ENCODE results near the gene RASGRF1.

DNA sequence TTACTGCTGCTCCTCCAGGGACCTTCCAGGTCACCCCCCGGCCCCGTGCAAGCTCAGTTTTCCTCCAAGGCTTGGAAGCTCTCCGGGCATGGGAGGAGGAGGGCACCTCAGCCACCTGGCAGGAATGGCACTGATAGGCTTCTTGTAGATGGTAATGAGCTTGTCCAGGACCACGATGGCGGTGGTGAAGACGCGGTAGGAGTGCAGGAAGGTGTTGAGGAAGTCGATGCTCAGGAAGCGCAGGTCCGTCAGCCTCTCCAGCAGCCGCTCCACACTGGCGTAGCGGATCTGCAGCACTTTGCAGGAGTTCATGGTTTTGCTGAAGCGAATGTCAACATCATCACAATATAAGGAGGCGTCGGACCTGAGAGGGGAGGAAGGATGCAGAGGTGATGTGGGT, 84.5 kb downstream of the RASGRF1 start:
- TF ChIP-seq CTCF (IDR thresholded peaks at IDR 0.05) (no peak), POLR2A (IDR thresholded peaks at IDR 0.05) (no peak)

All from prostate gland (tissue), 2 donors.